Neural cell (in vitro differentiated cells): ENCODE data around the gene PPIP5K1. TPM values are rescaled to one million over a fixed set of nuclear protein-coding genes. Genes with fewer than 3 reads are reported as not detected.
"Not testable (repeated sequence)": the region's sequence is repeated elsewhere in the genome, so short reads cannot be mapped to it uniquely, and the experiment has no call there.

Source experiments
- H2AFZ ChIP-seq: fragments of 200-600, 300-800 bp; sonication (generic), shearing (Covaris generic); 2 replicates; pipeline ENCODE4 v1.6.0; 2014; ENCODE audit warnings: low read depth, mild to moderate bottlenecking, antibody characterized with exemption, low read length, moderate library complexity
- H3F3A ChIP-seq: fragments of 200-600 bp; shearing (Covaris generic); 2 replicates; pipeline ENCODE4 v1.6.1; 2016; ENCODE audit warnings: mild to moderate bottlenecking, moderate library complexity, mixed read lengths, antibody characterized with exemption, low read length; ENCODE audit not compliant: insufficient read depth, poor library complexity, severe bottlenecking
- H3K27ac ChIP-seq: fragments of 200-600, 300-800 bp; sonication (generic), shearing (Covaris generic); 2 replicates; pipeline ENCODE4 v1.5.1; 2014; ENCODE audit warnings: mild to moderate bottlenecking, low read length, moderate library complexity
- H3K27me3 ChIP-seq: fragments of 300-800, 200-600 bp; sonication (generic), shearing (Covaris generic); 2 replicates; pipeline ENCODE4 v1.6.0; 2014; ENCODE audit warnings: mild to moderate bottlenecking, low read depth, low read length, moderate library complexity; ENCODE audit not compliant: insufficient read depth
- H3K36me3 ChIP-seq: fragments of 300-800, 200-600 bp; sonication (generic), shearing (Covaris generic); 2 replicates; pipeline ENCODE4 v1.5.1; 2014; ENCODE audit warnings: mild to moderate bottlenecking, antibody characterized with exemption, low read length, moderate library complexity; ENCODE audit not compliant: insufficient read depth
- H3K4me2 ChIP-seq: fragments of 300-800, 200-600 bp; sonication (generic), shearing (Covaris generic); 2 replicates; pipeline ENCODE4 v1.6.0; 2014; ENCODE audit warnings: mild to moderate bottlenecking, low read length
- H3K4me3 ChIP-seq: fragments of 300-800, 200-600 bp; sonication (generic), shearing (Covaris generic); 2 replicates; pipeline ENCODE4 v1.5.1; 2014; ENCODE audit warnings: mild to moderate bottlenecking, low read length, moderate library complexity
- H3K79me2 ChIP-seq: fragments of 200-600 bp; shearing (Covaris generic); replicated peaks from 2 replicates; pipeline ENCODE4 v1.6.0; 2014; ENCODE audit warnings: mild to moderate bottlenecking, low read length, moderate library complexity; ENCODE audit not compliant: insufficient read depth
- H3K9ac ChIP-seq: fragments of 300-800, 200-600 bp; sonication (generic), shearing (Covaris generic); 2 replicates; pipeline ENCODE4 v1.6.1; 2016; ENCODE audit warnings: mild to moderate bottlenecking, low read length, mixed read lengths
- H3K9me2 ChIP-seq: fragments of 200-600 bp; shearing (Covaris generic); 2 replicates; pipeline ENCODE4 v1.6.1; 2016; ENCODE audit warnings: mild to moderate bottlenecking, low read length, mixed read lengths; ENCODE audit not compliant: insufficient read depth
- H3K9me3 ChIP-seq: fragments of 200-600, 300-800 bp; sonication (generic), shearing (Covaris generic); 2 replicates; pipeline ENCODE4 v1.6.1; 2016; ENCODE audit warnings: mild to moderate bottlenecking, mixed run types, low read length, moderate library complexity, mixed read lengths
- H4K20me1 ChIP-seq: fragments of 200-600 bp; shearing (Covaris generic); 2 replicates; pipeline ENCODE4 v1.6.1; 2016; ENCODE audit warnings: mild to moderate bottlenecking, mixed run types; ENCODE audit not compliant: insufficient read depth
- MXI1 ChIP-seq: fragments of 450-650 bp; conservative IDR thresholded peaks from 2 replicates; pipeline ENCODE4 v1.6.1; 2014; ENCODE audit warnings: antibody characterized with exemption, mild to moderate bottlenecking; ENCODE audit not compliant: poor library complexity, severe bottlenecking
- POLR2AphosphoS5 ChIP-seq: IDR thresholded peaks from 2 replicates; pipeline ENCODE4 v1.6.1; 2012
- REST ChIP-seq: IDR thresholded peaks from 2 replicates; pipeline ENCODE4 v1.6.1; 2012; ENCODE audit warnings: borderline replicate concordance
- SMC3 ChIP-seq: fragments of 450-650 bp; conservative IDR thresholded peaks from 2 replicates; pipeline ENCODE4 v1.6.1; 2014; ENCODE audit warnings: antibody characterized with exemption, mild to moderate bottlenecking, moderate library complexity; ENCODE audit not compliant: poor library complexity
- polyA minus RNA-seq: library from RNA; depleted of rRNA, polyadenylated mRNA; stranded (reverse); fragments of >200 nt; gene quantifications from 2 replicates; pipeline ENCODE4 v1.2.3, GENCODE V29; 2014
- polyA plus RNA-seq: library from polyadenylated mRNA; depleted of rRNA; stranded (reverse); fragments of >200 nt; gene quantifications from 2 replicates; pipeline ENCODE4 v1.2.3, GENCODE V29; 2014

PPIP5K1 gene
- polyA plus RNA-seq (27.3 and 29.6 TPM in 2 replicates), polyA minus RNA-seq (48.0 and 49.5 TPM in 2 replicates)

- H3F3A ChIP-seq: not testable (repeated sequence)
These were observed at the start of gene PPIP5K1 for GRCh38 chr15:43589778-43590466. Gene PPIP5K1, minus strand, starts transcription at chr15:43590208. Its CDS starts 5,704 bp downstream, at chr15:43584504.

GRCh38 chr15:43638464-43639204 is 48.6 kb upstream of the PPIP5K1 start:
- H3K9me3 ChIP-seq, H3K79me2 ChIP-seq, H2AFZ ChIP-seq, H3F3A ChIP-seq, H3K27me3 ChIP-seq, H3K27ac ChIP-seq, H3K36me3 ChIP-seq, H4K20me1 ChIP-seq, H3K4me2 ChIP-seq, H3K9ac ChIP-seq, H3K4me3 ChIP-seq, H3K9me2 ChIP-seq: not testable (repeated sequence)

More at GRCh38 chr15:43589778-43590466, at the start of gene PPIP5K1:
- not testable (repeated sequence) for H3K79me2 ChIP-seq, H3K9me3 ChIP-seq, H4K20me1 ChIP-seq, H2AFZ ChIP-seq, H3K9me2 ChIP-seq, H3K36me3 ChIP-seq, H3K4me3 ChIP-seq, H3K27me3 ChIP-seq, H3K27ac ChIP-seq, H3K4me2 ChIP-seq, H3K9ac ChIP-seq

GRCh38 chr15:43626937-43627336 is 36.9 kb upstream of the PPIP5K1 start:
- H3K27ac ChIP-seq, H3K4me3 ChIP-seq, H2AFZ ChIP-seq, H3F3A ChIP-seq, H3K27me3 ChIP-seq, H3K79me2 ChIP-seq, H3K4me2 ChIP-seq, H4K20me1 ChIP-seq, H3K9me2 ChIP-seq, H3K9me3 ChIP-seq, H3K9ac ChIP-seq, H3K36me3 ChIP-seq: not testable (repeated sequence)

- Histone ChIP-seq H3K27ac (no peak overlapping the region), H3F3A (no peaks in the 10 kb centered on the region), H3K9me3 (no peaks in the 10 kb centered on the region), H4K20me1 (no peaks in the 10 kb centered on the region), H2AFZ (no peak overlapping the region), H3K9me2 (no peaks in the 10 kb centered on the region), H3K4me2 (no peak overlapping the region), H3K9ac (no peak overlapping the region), H3K36me3 (no peaks in the 10 kb centered on the region), H3K4me3 (no peak overlapping the region), H3K79me2 (no peaks in the 10 kb centered on the region), H3K27me3 (no peaks in the 10 kb centered on the region)
- TF ChIP-seq POLR2AphosphoS5: no peak
- no peak for TF ChIP-seq REST
- TF ChIP-seq MXI1: no peak
- TF ChIP-seq SMC3: no peak
These were observed 35.1 kb upstream of the PPIP5K1 start for GRCh38 chr15:43625106-43625505.

GRCh38 chr15:43622068-43622799 is 32.2 kb upstream of the PPIP5K1 start:
- H3K27me3 ChIP-seq, H3K36me3 ChIP-seq, H3K9ac ChIP-seq, H3K9me3 ChIP-seq, H3K79me2 ChIP-seq, H3K9me2 ChIP-seq, H3K4me3 ChIP-seq, H4K20me1 ChIP-seq, H2AFZ ChIP-seq, H3F3A ChIP-seq, H3K27ac ChIP-seq, H3K4me2 ChIP-seq: not testable (repeated sequence)

GRCh38 chr15:43618700-43619099 is 28.7 kb upstream of the PPIP5K1 start, which contains the start of gene STRC:
Gene STRC, minus strand, starts transcription at chr15:43618800. Its CDS starts 78 bp downstream, at chr15:43618722.
- not testable (repeated sequence) for H3K9me2 ChIP-seq, H3K9ac ChIP-seq, H3K36me3 ChIP-seq, H3K4me3 ChIP-seq, H2AFZ ChIP-seq, H3K27ac ChIP-seq, H3K9me3 ChIP-seq, H3K4me2 ChIP-seq, H4K20me1 ChIP-seq, H3K27me3 ChIP-seq, H3F3A ChIP-seq, H3K79me2 ChIP-seq
